ENCODE data around the gene ESX1. TPM values are rescaled to one million over a fixed set of nuclear protein-coding genes. Genes with fewer than 3 reads are reported as not detected.

Gene ESX1
- total and polyA plus RNA-seq, 10 of the 15 experiments (the other 5 are each of a cell fraction or from before 2014, with no cell fraction given), result not detected

DNA sequence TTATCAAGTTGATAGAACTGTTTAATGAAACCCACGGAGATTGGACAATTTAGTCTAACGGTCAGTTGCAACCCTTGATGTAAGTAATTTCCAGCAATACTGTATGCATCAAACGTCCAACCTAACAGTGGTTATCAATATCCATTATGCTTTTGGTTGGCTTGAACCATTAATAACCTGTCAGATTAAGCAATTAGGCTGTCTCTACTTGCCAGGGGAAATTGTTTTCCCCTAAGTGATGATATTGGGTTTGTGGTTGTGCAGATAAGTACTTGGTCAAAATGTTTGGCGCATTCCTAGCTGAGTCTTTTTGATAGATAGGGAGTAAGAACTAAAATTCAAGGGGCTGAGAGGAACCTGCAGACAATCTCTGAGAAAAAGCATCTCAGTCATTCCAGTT, 30.5 kb upstream of the ESX1 start (continued):
- TF ChIP-seq, protein P1, sequence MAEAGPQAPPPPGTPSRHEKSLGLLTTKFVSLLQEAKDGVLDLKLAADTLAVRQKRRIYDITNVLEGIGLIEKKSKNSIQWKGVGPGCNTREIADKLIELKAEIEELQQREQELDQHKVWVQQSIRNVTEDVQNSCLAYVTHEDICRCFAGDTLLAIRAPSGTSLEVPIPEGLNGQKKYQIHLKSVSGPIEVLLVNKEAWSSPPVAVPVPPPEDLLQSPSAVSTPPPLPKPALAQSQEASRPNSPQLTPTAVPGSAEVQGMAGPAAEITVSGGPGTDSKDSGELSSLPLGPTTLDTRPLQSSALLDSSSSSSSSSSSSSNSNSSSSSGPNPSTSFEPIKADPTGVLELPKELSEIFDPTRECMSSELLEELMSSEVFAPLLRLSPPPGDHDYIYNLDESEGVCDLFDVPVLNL (IDR thresholded peaks at IDR 0.05; ENCODE audit: low read depth, low read length), result no peak
- TF ChIP-seq LARP7 (IDR thresholded peaks at IDR 0.05), result no peak

DNA sequence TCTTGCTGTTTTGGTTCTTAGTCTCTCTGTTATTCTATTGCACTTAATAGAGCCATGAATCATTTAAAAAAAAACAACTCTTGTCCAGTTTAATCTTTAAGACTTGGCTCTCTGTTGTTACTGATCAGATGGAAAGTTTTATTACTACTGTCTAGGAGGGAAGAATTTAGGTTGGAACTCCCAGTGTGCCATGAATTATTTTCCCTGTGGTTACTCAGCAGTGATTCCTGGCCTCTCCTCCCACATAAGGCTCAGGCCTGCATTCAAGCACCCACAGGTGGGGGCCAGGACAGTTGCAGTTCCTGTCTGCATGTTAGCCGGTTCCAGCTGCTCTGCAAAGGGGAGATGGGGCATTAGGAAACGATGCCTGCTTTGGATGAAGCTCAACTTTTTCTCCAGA, 29.8 kb upstream of the ESX1 start:
- Histone ChIP-seq H3K79me2 (ENCODE audit: control insufficient read depth, insufficient read depth, low read length) (no peaks in the 10 kb centered on the region), H4K20me1 (ENCODE audit: control insufficient read depth, insufficient read depth) (no peaks in the 10 kb centered on the region), H3K27me3 (replicated peaks in 1 of 2; ENCODE audit: control insufficient read depth in 2 of 2, insufficient read depth in 2 of 2, low read length in 1 of 2) (peaks cover 0 to 2% of the 10 kb centered on the region in 2 experiments; a peak in 1 of 4 replicates), H3K4me2 (ENCODE audit: control insufficient read depth, insufficient read depth) (no peak overlapping the region), H3K36me3 (ENCODE audit: control insufficient read depth in 2 of 2, insufficient read depth in 2 of 2, low read length in 1 of 2) (no peaks in the 10 kb centered on the region), H3K9me3 (replicated peaks; ENCODE audit: control insufficient read depth, insufficient read depth, low read length) (no peaks in the 10 kb centered on the region), H3K4me1 (ENCODE audit: control insufficient read depth, insufficient read depth, low read length) (no peaks in the 10 kb centered on the region), H3K4me3 (no peak overlapping the region), H3K9ac (ENCODE audit: control insufficient read depth, insufficient read depth, low read length) (no peak overlapping the region), H2AFZ (ENCODE audit: control insufficient read depth, low read depth, low read length) (no peak overlapping the region), H3K27ac (ENCODE audit: control insufficient read depth, insufficient read depth) (no peak overlapping the region)
- DNase-seq (ENCODE audit: low read depth, low spot score), result no peak
- no peak for FAIRE-seq
- ATAC-seq, result no peak
- in situ Hi-C loops (cut with MboI) (no loop called here), intact Hi-C loops (cut with micrococcal nuclease; ENCODE audit: unreplicated experiment) (no loop called here)
- SMC1A ChIA-PET (ENCODE audit: uncharacterized antibody, unreplicated experiment), result no interaction called here
- RAD21 ChIA-PET (ENCODE audit: unreplicated experiment), result no interaction called here
- CTCF ChIA-PET, result no interaction called here
- WGBS (ENCODE audit: insufficient coverage, insufficient replicate concordance, low lambda C conversion rate, missing lambda C conversion rate), result 0% methylated on average over 2 of the region's 2 CpGs
- POLR2A ChIA-PET, result no interaction called here
- no TSS peak for BruUV-seq (replicated peaks)
- TF ChIP-seq WRNIP1 (IDR thresholded peaks at IDR 0.05; ENCODE audit: borderline replicate concordance, low read depth, low read length) (no peak), ZSCAN29 (IDR thresholded peaks at IDR 0.05) (no peak), SREBF1 (IDR thresholded peaks at IDR 0.05; ENCODE audit: low read length) (no peak), KDM1A (IDR thresholded peaks at IDR 0.05; ENCODE audit: borderline replicate concordance) (no peak)
- TF ChIP-seq, protein P2, sequence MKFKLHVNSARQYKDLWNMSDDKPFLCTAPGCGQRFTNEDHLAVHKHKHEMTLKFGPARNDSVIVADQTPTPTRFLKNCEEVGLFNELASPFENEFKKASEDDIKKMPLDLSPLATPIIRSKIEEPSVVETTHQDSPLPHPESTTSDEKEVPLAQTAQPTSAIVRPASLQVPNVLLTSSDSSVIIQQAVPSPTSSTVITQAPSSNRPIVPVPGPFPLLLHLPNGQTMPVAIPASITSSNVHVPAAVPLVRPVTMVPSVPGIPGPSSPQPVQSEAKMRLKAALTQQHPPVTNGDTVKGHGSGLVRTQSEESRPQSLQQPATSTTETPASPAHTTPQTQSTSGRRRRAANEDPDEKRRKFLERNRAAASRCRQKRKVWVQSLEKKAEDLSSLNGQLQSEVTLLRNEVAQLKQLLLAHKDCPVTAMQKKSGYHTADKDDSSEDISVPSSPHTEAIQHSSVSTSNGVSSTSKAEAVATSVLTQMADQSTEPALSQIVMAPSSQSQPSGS (IDR thresholded peaks at IDR 0.05; ENCODE audit: low read length), result no peak
